Thoracic aorta (tissue), 2 donors: ENCODE data around the gene CD19. TPM values are rescaled to one million over a fixed set of nuclear protein-coding genes. Genes with fewer than 3 reads are reported as not detected.
"Not testable (repeated sequence)": the region's sequence is repeated elsewhere in the genome, so short reads cannot be mapped to it uniquely, and the experiment has no call there.

Experiments used
- ATAC-seq: fragments of 150-250 bp; one replicate; pipeline ENCODE4 v1.8.0; 2017; ENCODE audit warnings: low read depth; ENCODE audit not compliant: insufficient number of reproducible peaks, low FRiP score
- DNase-seq: peaks from one replicate; pipeline ENCODE4 v3.0.0-alpha.2; 2020; ENCODE audit warnings: low spot score
- H3K27ac ChIP-seq, 2 donors: fragments of 200-600 bp; sonication (generic); 1 replicate in 1 of 2; 2 replicates in 1 of 2; pipeline ENCODE4 v1.5.1; 2016; ENCODE audit warnings: mild to moderate bottlenecking in 2 of 2, moderate library complexity in 2 of 2
- H3K27me3 ChIP-seq: fragments of 200-600 bp; sonication (generic); replicated peaks from 2 replicates; pipeline ENCODE4 v1.6.0; 2016; ENCODE audit warnings: mild to moderate bottlenecking; ENCODE audit not compliant: insufficient read depth
- H3K36me3 ChIP-seq: fragments of 200-600 bp; sonication (generic); one replicate; pipeline ENCODE4 v1.5.1; 2016
- H3K4me1 ChIP-seq, 2 donors: fragments of 200-600 bp; sonication (generic); 1 replicate in 1 of 2; 2 replicates in 1 of 2; pipeline versions ENCODE4 v1.5.1 to v1.6.0; 2016; ENCODE audit warnings: low read depth in 2 of 2, mild to moderate bottlenecking in 1 of 2; ENCODE audit not compliant: control insufficient read depth in 1 of 2
- H3K4me3 ChIP-seq: fragments of 200-600 bp; sonication (generic); 2 replicates; pipeline ENCODE4 v1.5.1; 2016; ENCODE audit warnings: mild to moderate bottlenecking
- H3K9me3 ChIP-seq: fragments of 200-600 bp; sonication (generic); 2 replicates; pipeline ENCODE4 v1.5.1; 2016
- CTCF ChIP-seq: fragments of 200-600 bp; sonication (generic); IDR thresholded peaks from one replicate; pipeline ENCODE4 v1.5.1; 2019; ENCODE audit warnings: antibody characterized with exemption
- total RNA-seq, 2 donors: library from RNA; depleted of rRNA; stranded (reverse); fragments of >200 nt; gene quantifications; one replicate each; pipeline versions ENCODE4 v1.1.0 to v1.2.3, GENCODE V29; 2016

CD19 gene
- total RNA-seq, 2 donors from 2014 or later: not detected

GRCh38 chr16:28924762-28925385 is 6.9 kb upstream of the CD19 start, which contains the start of gene RABEP2:
Gene RABEP2, minus strand, starts transcription at chr16:28925238. Its CDS starts 75 bp downstream, at chr16:28925163.
- H3K9me3 ChIP-seq: no peaks in the 10 kb centered on the region
- DNase-seq: peak; percentile 61
- peaks cover 3 to 13% of the 10 kb centered on the region in 2 donors for H3K4me1 ChIP-seq
- peak within 1 kb of the TSS; percentile 91 to 99 for H3K27ac ChIP-seq
- H3K27me3 ChIP-seq: no peaks in the 10 kb centered on the region
- H3K4me3 ChIP-seq: peak within 1 kb of the TSS; percentile 81
- H3K36me3 ChIP-seq: no peaks in the 10 kb centered on the region
- peak; percentile 96 for ATAC-seq
- TF ChIP-seq CTCF: no peak

DNA sequence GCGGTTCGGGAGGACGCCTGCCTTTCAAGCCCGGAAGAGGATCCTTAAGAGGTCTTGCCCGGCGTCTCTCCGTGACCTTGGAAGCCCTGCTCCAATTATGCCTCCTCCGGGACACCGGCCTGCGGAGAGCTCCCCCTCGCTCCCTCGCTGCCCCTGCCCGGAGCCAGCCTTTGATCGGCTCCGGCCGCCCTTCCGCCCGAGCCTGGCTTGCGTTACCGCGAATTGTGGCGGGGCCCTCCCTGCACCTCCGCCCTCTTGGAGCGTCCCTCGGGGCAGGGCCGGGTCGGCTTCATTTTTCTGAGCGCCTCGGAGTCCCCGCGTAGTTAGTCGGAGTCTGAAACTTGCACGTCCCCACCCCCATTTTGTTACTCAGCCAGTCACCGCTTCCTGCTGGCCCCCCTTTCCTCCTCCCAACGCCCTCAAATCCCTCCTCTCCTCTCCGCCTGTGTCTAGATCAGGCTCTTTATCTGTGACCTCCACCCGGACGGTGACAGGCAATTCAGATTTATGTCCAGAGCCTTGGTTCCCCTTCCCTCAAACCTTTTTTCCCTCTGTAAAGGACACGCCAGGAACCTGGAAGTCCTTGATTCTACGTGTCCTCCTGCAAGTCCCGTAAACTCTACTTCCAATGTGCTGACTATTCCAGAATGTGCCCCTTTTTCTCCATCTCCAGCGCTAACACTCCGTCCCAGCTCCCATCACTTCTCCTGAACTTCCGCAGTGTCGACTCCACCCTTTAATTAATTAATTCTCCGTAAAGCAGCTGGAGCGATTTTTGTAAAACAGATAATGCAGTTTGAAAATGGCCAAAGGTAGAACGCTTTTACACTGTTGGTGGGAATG is 6.2 kb upstream of the CD19 start:
- peak; percentile 31 for DNase-seq
- no peak for TF ChIP-seq CTCF

DNA sequence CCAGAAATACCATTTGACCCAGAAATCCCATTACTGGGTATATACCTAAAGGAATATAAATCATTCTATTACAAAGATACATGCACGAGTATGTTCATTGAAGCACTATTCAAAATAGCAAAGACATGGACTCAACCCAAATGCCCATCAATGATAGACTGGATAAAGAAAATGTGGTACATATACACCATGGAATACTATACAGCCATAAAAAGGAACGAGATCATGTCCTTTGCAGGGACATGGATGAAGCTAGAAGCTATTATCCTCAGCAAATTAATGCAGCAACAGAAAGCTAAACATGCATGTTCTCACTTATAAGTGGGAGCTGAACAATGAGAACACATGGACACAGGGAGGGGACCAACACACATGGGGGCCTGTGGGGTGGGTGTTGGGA is 5.5 kb upstream of the CD19 start:
- DNase-seq, H3K27me3 ChIP-seq, ATAC-seq, H3K36me3 ChIP-seq, H3K9me3 ChIP-seq: not testable (repeated sequence)
- peak overlapping the region; percentile 81 for H3K4me3 ChIP-seq
- peaks cover 3 to 13% of the 10 kb centered on the region in 2 donors for H3K4me1 ChIP-seq
- peak overlapping the region in 1 of 2 donors; percentile 91 for H3K27ac ChIP-seq

More for the DNA sequence above, 6.2 kb upstream of the CD19 start:
- Histone ChIP-seq H3K27ac (peak overlapping the region; percentile 91 to 99), H3K4me3 (peak overlapping the region; percentile 81), H3K9me3 (no peaks in the 10 kb centered on the region), H3K27me3 (no peaks in the 10 kb centered on the region), H3K4me1 (peaks cover 3 to 13% of the 10 kb centered on the region in 2 donors), H3K36me3 (no peaks in the 10 kb centered on the region)
- ATAC-seq: peak; percentile 46

DNA sequence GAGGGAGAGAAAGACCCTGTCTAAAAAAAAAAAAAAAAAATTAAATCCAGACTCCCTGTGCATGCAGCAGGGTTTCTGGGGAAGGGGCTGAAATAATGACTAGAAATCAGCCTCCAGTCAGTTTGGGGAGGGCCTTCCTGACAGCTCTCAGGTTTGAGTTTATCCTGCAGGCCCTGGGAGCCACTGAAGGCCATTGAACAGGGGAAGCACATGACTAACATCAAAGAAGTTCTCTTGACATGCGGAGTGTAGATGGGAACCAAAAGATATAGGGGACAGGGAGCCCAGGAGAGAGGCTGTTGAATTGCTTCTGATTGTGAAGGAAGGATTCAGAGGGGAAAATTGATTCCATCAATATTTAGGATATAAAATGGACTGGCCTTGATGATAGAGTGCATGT is 4.0 kb upstream of the CD19 start:
- DNase-seq: no peak
- no peak overlapping the region for H3K4me3 ChIP-seq
- no peaks in the 10 kb centered on the region for H3K9me3 ChIP-seq
- no peak overlapping the region for H3K27ac ChIP-seq
- peaks cover 3 to 13% of the 10 kb centered on the region in 2 donors for H3K4me1 ChIP-seq
- H3K27me3 ChIP-seq: no peaks in the 10 kb centered on the region
- no peak for ATAC-seq
- TF ChIP-seq CTCF: no peak
- H3K36me3 ChIP-seq: no peaks in the 10 kb centered on the region

GRCh38 chr16:28930203-28930602 is 1.6 kb upstream of the CD19 start:
- no peak for ATAC-seq
- Histone ChIP-seq H3K27me3 (no peaks in the 10 kb centered on the region), H3K27ac (no peak overlapping the region), H3K9me3 (no peaks in the 10 kb centered on the region), H3K4me1 (peaks cover 0 to 6% of the 10 kb centered on the region in 2 donors), H3K4me3 (no peak overlapping the region), H3K36me3 (no peaks in the 10 kb centered on the region)
- no peak for DNase-seq
- no peak for TF ChIP-seq CTCF
